ENCODE data around the gene LILRB3.
A peak's percentile ranks its signal among the peaks of the same experiment; 100 is the strongest.
"Not testable (repeated sequence)": the region's sequence is repeated elsewhere in the genome, so short reads cannot be mapped to it uniquely, and the experiment has no call there.

LILRB3 gene

DNA sequence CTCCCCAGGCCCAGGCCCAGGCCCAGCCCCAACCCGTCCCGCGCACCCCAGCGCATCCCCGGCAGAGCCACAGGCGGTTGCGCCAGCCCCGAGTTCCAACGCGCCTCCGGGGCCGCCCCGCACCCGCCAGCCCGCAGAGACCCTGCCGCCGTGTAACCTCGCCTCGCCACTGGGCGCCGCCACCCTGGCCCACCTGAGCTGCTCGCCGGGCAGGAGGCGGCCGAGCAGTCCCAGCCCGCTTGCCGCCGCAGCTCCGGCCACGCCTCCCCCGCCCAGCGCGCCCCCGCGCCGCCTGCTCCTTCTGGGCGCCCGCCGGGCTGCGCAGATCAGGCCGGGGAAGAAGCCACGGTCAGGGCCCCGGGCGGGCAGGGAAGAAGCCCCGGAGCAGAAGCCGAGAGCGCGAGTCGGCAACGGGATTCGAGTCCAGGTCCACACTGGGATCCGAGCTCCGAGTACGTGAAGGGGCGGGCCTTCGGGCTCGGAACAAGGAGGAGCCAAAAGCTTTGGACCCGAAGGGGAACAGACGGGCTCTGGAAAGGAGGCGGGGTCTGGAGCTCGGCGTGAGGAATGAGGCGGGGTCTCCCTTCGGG is 33.6 kb downstream of the LILRB3 start, which contains the start of gene MBOAT7:
Gene MBOAT7, minus strand, starts transcription at position 436 of the 590 bp plus-strand sequence. CDS start 1,072 bp downstream, outside the sequence.
- peak; percentile 84 for DNase-seq

GRCh38 chr19:54188215-54188871 is 34.5 kb downstream of the LILRB3 start:
- no peak for DNase-seq

DNA sequence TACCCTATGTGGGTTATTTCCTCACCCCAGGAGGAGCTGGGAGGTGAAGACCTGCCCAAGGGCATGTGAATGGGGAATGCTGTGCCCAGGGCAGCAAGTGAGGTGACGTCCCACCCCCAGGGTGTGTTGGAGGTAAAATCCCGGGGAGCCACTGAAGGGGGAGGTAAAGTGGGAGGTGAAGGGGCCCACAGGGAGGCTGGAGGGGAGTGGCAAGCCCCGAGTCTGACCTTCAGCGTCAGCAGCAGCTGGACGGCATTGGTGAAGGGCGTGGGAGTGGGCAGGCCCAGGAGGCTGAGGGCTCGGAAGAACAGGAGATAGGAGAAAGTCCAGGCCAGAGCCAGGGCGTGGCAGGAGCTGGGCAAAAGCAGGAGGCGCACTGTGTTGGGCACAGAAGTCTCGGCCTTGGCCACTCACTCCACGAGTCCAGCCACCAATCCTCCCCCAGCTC is 35.8 kb downstream of the LILRB3 start:
- no peak for DNase-seq

DNA sequence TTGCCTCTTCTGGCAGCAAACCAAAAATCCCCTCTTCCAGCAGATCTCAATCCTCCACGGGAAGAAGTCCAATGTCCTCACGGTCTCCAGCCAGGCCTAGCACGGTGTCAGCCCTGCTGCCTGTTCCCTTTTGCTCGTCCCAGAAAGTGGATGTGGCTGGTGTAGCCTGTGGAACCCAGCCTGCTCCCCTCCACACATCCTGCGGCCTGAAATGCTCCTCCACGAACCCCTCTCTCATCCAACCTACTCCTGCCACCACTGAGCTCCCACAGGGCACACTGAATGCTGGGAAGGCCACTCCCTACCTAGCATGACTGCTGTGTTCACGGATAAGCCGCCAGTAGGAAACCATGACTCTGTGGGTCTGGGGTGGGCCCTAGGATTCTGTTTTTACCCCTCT is 36.5 kb downstream of the LILRB3 start:
- DNase-seq = no peak

GRCh38 chr19:54183431-54183830 is 39.4 kb downstream of the LILRB3 start:
- DNase-seq = no peak

DNA sequence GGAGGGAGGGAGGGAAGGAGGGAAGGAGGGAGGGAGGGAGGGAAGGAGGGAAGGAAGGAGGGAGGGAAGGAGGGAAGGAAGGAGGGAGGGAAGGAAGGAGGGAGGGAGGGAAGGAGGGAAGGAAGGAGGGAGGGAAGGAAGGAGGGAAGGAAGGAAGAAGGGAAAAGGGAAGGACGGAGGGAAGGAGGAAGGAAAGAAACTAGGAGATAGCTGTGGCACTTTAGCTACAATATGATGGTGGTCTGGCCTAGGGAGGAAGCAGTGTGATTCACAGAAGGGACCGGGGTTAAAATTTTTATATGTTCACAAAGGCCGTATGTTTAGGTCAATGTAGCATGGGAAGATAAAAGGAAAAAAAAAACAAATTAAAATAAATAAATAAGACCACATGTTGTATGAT is 40.9 kb downstream of the LILRB3 start:
- not testable (repeated sequence) for DNase-seq

- no peak for DNase-seq
Measured at GRCh38 chr19:54180691-54181091, 42.1 kb downstream of the LILRB3 start.

DNA sequence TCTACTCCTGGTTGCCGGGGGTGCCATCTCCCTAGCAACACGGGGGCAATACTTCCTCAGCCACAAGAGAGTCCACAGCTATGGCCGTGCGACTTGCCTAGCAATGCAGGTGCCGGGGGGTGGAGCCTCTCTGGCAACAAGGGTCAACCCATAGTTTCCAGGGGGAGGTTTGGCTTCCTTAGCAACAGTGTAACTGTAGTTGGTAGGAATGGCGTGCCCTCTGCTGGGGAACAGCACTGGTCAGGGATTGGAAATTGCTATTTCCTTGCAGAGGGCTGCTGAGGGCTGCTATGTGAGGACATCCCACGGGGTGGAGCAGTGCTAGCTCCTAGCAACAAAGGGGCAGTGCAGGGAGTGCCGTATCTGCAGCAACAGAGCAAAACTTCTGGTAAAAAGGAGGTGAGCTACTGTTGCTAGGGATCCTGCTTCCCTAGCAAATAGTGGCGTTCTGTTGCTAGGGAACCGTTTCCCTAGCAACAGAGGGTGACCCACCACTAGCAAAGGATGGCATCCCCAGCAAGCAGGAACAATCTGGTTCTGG is 42.8 kb downstream of the LILRB3 start:
- peak; percentile 77 for DNase-seq

- no peak for DNase-seq
Measured at GRCh38 chr19:54179262-54179852, 43.5 kb downstream of the LILRB3 start.

- DNase-seq = peak; percentile 73
Measured at GRCh38 chr19:54178581-54179261, 44.1 kb downstream of the LILRB3 start.

DNA sequence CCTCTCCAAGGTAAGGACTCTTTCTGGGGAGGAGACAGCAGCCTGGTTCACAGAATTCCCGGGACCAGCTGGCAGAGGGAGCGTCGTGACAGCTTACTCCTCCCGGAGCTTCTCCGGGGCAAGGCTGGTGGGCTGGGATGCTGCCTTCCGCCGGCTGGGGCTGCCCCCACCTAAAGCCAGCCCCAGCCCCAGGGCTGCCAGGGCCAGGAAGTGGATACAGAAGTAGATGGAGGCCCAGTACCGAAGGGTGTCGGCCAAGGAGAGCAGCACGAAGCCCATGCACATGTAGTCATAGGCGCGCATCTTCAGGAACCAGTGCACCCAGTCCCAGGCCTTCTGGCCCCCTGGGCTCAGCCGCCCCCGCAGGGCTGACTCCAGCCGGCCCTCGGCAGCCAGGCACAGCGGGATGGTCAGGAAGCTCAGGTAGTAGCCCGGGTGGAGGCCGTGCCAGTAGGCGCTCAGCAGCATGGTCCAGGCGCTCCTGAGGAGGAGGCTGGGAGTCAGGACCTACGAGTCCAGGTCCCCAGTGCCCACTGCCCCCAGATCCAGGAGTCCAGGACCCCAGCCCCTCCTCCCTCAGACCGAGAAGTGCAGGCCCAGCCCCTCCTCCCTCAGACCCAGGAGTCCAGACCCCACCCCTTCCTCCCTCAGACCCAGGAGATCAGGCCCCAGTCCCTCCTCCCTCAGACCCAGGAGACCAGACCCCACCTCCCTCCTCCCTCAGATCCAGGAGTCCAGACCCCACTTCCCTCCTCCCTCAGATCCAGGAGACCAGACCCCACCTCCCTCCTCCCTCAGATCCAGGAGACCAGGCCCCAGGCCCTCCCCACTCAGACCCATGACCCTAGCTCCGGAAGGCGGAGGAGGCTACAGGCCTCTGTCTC is 48.6 kb downstream of the LILRB3 start:
- no peak for DNase-seq

GRCh38 chr19:54173359-54173699 is 49.5 kb downstream of the LILRB3 start:
- no peak for DNase-seq

- DNase-seq = peak; percentile 86
Measured at GRCh38 chr19:54172471-54173358, 50.1 kb downstream of the LILRB3 start, which contains the start of gene TMC4. Gene TMC4 (minus strand): TSS chr19:54173160. CDS start chr19:54173117, 43 bp downstream.

DNA sequence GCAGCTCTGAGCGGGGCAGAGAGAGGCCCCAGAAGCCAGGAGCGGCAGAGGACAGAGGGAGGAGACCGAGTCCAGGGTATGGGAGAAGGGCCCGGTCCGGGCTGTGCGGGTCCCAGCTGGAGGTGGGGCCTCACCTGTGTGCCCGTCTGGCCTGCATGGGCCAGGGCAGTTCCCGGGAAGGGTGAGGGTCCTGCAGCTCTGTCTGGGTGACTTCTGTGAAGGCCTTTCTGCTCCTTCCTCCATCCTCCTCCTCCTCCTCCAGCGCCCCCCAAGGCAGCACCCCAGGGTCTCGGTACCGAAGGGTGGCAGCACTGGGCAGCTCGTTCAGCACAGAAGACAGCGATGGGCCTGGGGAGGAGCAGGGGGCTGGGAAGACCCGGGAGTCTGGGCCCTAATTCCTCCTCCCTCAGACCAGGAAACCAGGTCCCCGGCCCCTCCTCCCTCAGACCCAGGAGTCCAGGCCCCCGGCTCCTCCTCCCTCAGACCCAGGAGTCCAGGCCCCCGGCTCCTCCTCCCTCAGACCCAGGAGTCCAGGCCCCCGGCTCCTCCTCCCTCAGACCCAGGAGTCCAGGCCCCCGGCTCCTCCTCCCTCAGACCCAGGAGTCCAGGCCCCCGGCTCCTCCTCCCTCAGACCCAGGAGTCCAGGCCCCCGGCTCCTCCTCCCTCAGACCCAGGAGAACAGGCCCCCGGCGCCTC is 50.9 kb downstream of the LILRB3 start:
- DNase-seq = not testable (repeated sequence)

- no peak for DNase-seq
Measured at GRCh38 chr19:54169149-54169740, 53.6 kb downstream of the LILRB3 start.

GRCh38 chr19:54168174-54168917 is 54.5 kb downstream of the LILRB3 start:
- DNase-seq = peak; percentile 79
